GM04504 (cell line): ENCODE results near the gene CBX6.

Experiments
- DNase-seq: peaks from one replicate; pipeline ENCODE4 v3.0.0-alpha.2; 2012; ENCODE audit warnings: low read depth

The CBX6 gene

GRCh38 chr22:38840129-38840528 is 31.9 kb downstream of the CBX6 start:
- DNase-seq = no peak

DNA sequence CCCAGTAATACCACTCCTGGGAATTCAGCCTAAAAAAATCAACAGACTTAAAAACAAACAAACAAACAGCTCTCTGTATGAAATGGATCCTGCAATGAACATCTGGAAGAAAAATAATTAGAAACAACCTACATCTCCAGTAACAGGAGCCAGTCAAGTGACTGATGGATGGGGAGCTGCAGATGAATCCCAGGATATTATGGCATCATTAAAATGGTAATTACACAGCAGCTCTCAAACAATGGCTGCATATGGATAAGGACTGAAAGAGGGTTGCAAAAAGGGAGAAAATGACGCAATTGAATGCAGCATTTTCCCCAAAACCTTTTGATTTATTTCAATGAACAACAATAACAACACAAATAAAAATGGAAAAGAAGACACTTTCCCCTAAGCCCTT is 32.3 kb downstream of the CBX6 start:
- DNase-seq = no peak

- no peak for DNase-seq
Measured at GRCh38 chr22:38837414-38837928, 34.5 kb downstream of the CBX6 start.

DNA sequence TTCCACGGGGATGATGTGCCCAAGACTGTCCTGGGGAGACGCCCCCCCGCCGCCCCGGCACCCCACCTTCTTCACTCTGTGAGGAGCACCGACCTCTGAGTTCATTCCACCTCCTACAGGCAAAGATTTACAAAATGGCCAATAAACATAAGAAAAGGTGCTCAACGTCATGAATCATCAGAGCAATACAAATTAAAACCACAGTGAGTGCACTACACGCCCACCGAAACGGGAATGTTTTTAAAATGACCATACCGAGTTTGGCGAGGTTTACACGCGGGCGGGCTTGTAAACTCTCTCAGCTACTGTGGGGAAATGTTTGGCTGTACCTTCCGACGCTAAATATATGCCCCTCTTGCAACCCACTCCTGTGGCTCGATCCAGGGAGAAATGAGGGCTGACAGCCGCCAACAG is 36.1 kb downstream of the CBX6 start:
- DNase-seq = no peak

DNA sequence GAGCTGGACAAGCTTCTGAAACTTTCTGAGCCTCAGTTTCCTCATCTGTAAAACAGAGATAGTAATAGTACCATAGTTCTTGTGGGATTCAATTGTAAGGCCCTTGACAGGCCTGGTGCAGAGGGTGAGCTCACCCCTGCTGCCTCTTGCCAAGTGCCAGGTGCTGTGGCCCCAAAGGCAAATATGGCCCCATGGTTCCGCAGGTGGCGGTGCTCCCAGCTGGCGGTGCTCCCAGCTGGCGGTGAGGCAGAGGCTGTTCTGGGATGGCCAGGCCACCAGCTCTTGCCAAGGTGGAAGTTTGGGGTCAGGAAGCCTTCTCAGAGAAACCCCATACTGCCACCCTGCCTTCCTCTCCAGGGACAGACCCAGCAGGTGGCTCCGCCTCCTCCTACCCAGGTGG is 37.0 kb downstream of the CBX6 start:
- DNase-seq = no peak

GRCh38 chr22:38834215-38834953 is 37.6 kb downstream of the CBX6 start:
- no peak for DNase-seq

- DNase-seq = no peak
Measured at GRCh38 chr22:38833061-38833460, 39.0 kb downstream of the CBX6 start.

DNA sequence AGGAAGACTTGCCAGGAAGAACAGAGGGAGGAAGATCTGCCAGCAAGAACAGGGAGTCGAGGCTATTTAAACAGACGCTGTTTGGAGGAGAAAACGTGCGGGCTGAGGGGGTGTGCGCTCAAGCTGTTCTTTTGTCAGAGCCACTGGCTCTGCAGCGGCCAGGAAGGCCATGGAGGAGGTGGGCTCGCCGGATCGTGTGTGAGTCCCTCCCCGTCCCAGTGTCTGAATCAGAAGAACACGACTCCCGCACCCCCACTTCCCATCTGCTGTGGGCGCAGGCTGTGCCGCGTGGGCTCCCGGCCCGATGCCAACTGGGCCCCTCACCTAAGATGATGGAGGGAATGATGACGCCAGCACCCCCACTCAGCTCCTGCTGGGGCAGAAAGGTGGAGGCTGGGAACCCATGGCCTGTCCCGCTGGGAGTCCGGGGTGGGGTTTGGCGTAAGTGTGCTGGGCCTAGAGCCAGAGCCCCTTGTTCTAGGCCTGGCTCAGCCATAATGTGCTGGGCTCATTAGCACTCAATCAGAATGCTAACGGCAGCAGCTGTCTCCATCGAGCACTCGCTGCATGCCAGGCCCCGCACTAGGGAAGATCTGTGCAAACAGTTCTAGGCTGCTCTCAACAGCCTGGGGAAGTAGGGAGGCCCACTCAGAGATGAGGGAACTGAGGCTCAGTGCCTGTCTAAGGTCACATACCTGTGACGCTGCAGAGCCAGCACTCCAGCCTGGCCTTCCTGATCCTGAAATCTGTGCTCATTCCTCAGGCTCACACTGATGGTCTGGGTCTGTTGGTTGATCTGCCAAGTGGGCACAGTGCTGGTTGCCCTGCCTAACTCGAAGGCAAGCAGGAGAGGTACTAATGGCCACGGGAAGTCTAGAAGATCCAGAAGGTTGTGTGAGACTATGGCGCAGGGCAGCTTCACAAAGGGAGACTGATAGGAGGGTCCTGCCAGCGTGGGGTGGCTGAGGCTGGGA is 39.7 kb downstream of the CBX6 start:
- DNase-seq = no peak

DNA sequence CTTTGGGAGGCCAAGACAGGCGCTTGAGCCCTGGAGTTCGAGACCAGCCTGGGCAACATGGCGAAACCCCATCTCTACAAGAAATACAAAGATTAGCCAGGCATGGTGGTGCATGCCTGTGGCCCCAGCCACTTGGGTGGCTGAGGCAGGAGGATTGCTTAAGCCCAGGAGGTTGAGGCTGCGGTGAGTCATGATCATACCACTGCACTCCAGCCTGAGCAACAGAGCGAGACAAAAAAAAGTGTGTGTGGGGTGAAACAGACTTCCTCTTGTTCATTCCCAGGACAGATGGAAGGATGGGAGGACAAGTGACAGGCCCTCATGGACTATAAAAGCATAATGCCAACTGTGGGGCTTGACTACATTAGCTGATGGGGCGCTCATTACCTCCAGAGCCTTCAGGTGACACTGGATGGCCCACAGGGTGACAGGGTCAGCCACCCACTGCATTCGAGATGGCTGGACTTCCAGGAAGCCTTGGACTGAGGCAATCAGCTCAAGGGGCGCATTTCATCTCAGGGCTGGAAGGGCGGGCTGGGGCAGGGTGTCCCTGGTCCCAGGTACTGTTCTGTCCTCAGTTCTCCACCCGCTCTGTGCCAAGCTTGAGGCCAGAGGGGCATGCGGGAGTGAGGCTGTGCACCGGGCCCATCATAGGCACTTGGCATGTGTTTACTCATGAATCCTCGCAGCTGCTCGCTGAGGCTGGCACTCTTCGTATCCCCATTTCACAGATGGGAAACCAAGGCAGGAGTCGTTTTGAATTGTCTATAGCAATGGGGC is 40.7 kb downstream of the CBX6 start:
- DNase-seq = no peak

DNA sequence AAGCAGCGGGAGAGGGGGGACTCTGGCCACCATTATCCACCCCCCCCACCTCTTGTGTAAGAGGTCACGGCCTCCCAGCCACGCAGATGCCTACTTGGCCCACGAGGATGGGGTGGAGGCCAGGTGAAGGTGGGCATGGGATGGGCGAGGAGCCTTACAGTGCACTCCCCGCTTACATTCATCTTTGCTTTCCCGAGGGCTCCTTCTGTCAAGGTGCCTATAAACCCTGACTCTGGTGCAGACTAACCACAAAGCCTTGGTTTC is 41.2 kb downstream of the CBX6 start:
- DNase-seq = no peak

DNA sequence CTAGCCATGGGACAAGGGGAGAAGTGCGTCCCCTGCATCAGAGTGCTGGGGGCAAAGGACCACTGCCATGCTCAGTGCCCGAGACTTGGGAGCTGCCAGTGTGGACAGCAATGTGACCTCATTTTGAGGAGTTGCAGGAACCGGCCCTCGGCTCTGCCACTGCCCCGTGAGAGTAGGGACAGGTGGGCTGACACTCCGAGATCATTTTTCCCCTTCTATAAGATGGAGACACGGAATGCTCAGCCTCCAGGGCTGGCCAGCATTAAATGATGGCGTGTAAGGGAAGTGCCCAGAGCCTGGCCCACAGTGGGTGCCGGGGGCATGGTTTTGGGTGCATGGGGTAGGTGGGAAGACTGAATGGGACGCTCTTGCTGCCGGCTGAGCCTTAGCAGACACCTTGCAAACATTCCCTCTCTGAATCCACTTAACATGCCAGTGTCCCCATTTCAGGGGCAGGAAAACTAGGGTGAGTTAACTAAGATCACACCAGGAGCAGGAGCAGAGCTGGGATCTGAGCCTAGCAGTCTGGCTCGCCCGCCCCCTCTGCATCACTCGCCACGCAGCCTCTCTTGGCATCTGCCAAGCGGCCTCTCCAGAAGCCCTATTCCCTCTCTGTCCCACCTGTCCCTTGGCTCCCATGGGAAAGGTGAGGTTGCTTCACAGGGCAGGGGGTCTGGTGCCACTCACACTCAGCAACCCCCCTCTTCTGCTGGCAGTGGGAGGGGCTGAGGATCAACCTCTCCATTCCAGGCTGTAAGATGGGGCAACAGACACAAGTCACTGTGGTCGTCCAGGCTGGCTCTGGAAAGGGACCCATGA is 41.8 kb downstream of the CBX6 start:
- no peak for DNase-seq

DNA sequence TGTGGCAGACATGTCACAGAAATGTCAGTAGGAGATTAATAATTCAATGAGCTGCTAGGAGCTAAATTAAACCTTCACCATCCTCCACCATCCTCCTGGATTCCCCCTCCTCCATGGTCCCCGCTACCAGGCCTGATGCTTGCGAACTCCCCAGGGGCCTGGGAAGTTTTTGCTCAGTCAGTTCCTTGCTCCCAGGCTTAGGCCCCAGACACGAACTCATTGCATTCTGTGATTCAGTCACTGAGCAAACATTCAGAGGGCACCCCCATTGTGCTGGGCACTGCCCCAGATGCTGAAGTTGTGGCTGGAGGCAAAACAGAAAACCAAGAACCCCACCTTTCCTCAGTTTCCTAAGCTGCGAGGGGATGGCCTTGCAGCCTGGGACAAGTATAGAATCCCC is 42.5 kb downstream of the CBX6 start:
- no peak for DNase-seq

DNA sequence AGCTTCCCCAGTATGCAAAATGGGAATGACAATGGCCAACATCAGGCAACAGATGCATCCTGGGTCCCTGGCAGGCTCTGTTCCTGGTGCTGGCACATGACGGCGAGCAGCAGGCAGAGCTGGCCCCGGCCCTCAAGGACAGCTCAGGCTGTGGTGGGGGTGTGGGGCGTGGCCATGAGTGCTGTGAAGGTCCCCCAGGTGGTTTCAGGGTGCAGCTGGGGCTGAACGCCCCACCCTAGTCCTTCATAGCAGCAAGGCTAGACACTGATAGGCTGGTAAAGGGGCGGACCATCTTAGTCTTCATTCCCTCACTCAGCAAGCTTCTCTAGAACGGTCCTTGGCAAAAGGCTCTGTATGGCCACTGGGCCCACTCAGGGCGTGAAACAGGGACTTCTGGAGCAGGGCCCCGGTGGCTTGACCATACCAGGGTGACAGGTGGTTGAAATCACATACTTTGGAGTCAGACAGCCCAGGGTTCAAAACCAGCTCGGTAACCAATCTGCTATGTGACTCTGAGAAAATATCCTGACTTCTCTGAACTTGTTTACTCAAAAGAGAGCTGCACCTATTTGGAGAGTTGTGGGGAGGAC is 43.3 kb downstream of the CBX6 start:
- no peak for DNase-seq

- DNase-seq = no peak
Measured at GRCh38 chr22:38828191-38828590, 43.8 kb downstream of the CBX6 start.

GRCh38 chr22:38827510-38827909 is 44.5 kb downstream of the CBX6 start:
- DNase-seq = no peak

DNA sequence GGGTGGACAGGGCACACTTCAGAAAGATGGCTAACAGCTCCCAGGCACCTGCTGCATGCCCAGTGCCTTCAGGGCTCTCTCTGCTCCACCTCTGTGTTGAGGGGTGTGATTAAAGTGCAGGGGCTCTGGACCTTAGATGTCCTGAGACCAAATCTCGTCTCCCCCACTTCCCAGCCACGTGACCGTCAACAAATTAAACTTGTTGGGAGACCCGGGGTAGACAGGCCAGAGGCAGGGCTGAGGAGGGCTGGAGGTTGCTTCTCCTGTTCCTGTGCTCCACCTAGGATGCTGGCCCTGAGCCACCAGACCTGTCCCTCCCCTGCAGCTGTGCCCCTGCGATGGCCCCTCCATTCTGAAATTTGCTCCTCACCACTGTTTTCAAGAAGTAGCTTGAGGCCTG is 45.2 kb downstream of the CBX6 start:
- DNase-seq = no peak

DNA sequence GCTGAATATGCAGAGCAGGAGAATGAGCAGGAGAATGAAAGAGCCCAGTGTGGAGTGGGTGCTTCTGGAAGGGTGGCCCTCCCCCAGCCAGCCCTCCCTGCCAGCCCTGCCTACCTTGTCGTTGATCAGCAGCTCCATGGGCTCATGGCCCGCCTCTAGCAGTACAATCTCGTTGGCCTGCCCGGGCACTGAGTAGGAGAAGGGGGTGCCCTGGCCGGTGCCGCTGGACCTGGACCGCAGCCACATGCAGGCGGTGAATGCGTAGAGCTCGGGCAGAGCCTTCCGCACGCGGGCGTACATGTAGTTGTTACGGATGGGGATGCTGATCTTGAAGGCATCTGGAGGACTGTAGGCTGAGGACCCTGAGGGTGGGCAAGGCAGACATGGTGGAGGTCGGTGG is 45.6 kb downstream of the CBX6 start:
- DNase-seq = no peak

DNA sequence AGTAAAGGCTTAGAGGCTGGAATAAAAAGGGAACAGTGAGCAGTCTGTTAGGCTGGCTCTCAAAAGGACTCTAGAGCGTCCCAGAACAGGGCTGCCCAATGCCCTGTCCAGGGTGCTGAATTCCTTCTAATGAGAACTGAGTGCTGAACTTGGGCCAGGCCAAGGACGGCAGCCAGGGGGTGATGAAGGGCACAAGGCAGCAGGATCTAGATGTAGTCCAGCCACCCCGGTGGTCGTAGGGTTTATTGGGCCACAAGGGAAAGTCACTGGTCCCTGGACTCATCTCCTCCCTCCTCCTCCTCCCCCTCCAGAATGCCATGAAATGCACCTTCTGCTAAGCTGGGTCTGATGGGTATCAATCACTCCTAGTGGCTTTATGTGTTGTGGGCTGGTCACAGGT is 47.4 kb downstream of the CBX6 start:
- DNase-seq = peak; percentile 56

DNA sequence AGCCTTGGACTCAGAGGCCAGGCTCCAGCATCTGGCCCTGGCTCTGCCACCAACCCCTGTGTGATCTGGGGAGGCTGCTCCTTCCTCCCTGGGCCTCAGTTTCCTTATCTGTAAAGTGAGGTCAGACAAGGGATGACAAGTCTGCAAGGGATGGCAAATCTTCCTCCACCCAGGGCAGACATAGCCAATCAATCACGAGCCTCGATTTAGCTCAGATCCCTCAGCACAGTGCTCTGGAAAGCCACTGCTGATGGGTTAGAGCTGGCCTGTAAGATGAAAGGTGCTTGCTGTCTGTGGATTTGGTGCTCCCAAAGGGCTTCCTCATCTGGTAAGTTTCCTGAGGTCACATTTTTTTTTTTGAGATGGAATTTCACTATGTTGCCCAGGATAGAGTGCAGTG is 48.4 kb downstream of the CBX6 start:
- DNase-seq = no peak

GRCh38 chr22:38823076-38823475 is 48.9 kb downstream of the CBX6 start:
- DNase-seq = no peak

DNA sequence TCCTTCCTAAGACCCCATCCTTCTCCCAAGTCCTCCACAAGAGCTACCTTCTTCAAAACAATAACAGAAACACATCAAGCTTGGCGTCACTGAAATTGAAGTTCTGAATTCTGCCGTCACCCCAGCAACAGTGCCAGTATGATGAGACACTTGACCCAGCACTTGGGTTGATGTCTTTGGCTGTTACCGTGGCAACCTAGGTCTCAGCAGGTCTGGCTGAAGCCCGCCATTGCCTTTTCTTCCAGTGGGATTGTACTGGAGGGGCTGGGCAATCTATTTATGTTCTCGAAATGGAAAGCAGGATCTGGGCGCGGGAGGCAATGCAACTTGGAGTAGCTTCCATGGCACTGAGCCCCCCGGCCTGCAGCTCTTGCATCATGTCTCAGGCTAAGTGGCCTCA is 52.0 kb downstream of the CBX6 start:
- DNase-seq = no peak
